SU-DHL-6 (cell line): Measurements from ENCODE around the gene PIK3C2G.

Experiments used
- H2AFZ ChIP-seq: fragments of 200-600 bp; sonication (generic); 2 replicates; pipeline ENCODE4 v1.6.1; 2014; ENCODE audit warnings: low read depth, mild to moderate bottlenecking, moderate library complexity, mixed read lengths, antibody characterized with exemption, low read length; ENCODE audit not compliant: severe bottlenecking
- H3F3A ChIP-seq: fragments of 200-600 bp; shearing (Covaris generic); 2 replicates; pipeline ENCODE4 v1.6.0; 2016; ENCODE audit warnings: antibody characterized with exemption, mild to moderate bottlenecking; ENCODE audit not compliant: insufficient read depth
- H3K27ac ChIP-seq: fragments of 200-600 bp; sonication (generic); 2 replicates; pipeline ENCODE4 v1.5.1; 2016; ENCODE audit warnings: low read depth, mild to moderate bottlenecking, low read length, moderate library complexity, mixed read lengths
- H3K27me3 ChIP-seq: fragments of 200-600 bp; sonication (generic), shearing (Covaris generic); 2 replicates; pipeline ENCODE4 v1.6.0; 2014; ENCODE audit warnings: mild to moderate bottlenecking, low read length
- H3K36me3 ChIP-seq: fragments of 200-600 bp; sonication (generic); 2 replicates; pipeline ENCODE4 v1.6.1; 2014; ENCODE audit warnings: mild to moderate bottlenecking, low read length, mixed read lengths
- H3K4me2 ChIP-seq: fragments of 300-600, 200-600 bp; shearing (Covaris generic), sonication (generic); 2 replicates; pipeline ENCODE4 v1.6.0; 2014; ENCODE audit warnings: low read length, low read depth, mild to moderate bottlenecking; ENCODE audit not compliant: poor library complexity, severe bottlenecking
- H3K4me3 ChIP-seq: fragments of 200-600 bp; sonication (generic); 2 replicates; pipeline ENCODE4 v1.5.1; 2014; ENCODE audit warnings: antibody characterized with exemption, low read length, mild to moderate bottlenecking, mixed read lengths; ENCODE audit not compliant: insufficient read depth, poor library complexity, severe bottlenecking
- H3K79me2 ChIP-seq: fragments of 200-600 bp; sonication (generic); 2 replicates; pipeline ENCODE4 v1.6.1; 2014; ENCODE audit warnings: mild to moderate bottlenecking, low read length, moderate library complexity; ENCODE audit not compliant: insufficient read depth
- H3K9ac ChIP-seq: fragments of 200-600 bp; sonication (generic); 2 replicates; pipeline ENCODE4 v1.7.0; 2014; ENCODE audit warnings: mild to moderate bottlenecking, low read length
- H3K9me2 ChIP-seq: fragments of 200-600 bp; sonication (generic); replicated peaks from 2 replicates; pipeline ENCODE4 v1.6.1; 2014; ENCODE audit warnings: low read length; ENCODE audit not compliant: insufficient read depth
- H3K9me3 ChIP-seq: fragments of 200-600 bp; sonication (generic); 2 replicates; pipeline ENCODE4 v1.6.1; 2014; ENCODE audit warnings: low read length, mixed read lengths; ENCODE audit not compliant: insufficient read depth
- H4K20me1 ChIP-seq: fragments of 200-600 bp; sonication (generic); 2 replicates; pipeline ENCODE4 v1.6.1; 2014; ENCODE audit warnings: low read depth, mild to moderate bottlenecking, antibody characterized with exemption, low read length, moderate library complexity, mixed read lengths
- EZH2phosphoT487 ChIP-seq: fragments of 200-600 bp; sonication (generic), shearing (Covaris generic); conservative IDR thresholded peaks from 2 replicates; pipeline ENCODE4 v1.6.1; 2018; ENCODE audit warnings: mild to moderate bottlenecking, antibody characterized with exemption, low read length, moderate library complexity, mixed read lengths
- TF ChIP-seq, protein P1 (sequence below): fragments of 200-600 bp; sonication (generic); IDR thresholded peaks from one replicate; pipeline ENCODE4 v1.5.1; 2017; ENCODE audit warnings: antibody characterized with exemption, mild to moderate bottlenecking, low read length, moderate library complexity; ENCODE audit not compliant: insufficient read depth, poor library complexity, severe bottlenecking

PIK3C2G gene

DNA sequence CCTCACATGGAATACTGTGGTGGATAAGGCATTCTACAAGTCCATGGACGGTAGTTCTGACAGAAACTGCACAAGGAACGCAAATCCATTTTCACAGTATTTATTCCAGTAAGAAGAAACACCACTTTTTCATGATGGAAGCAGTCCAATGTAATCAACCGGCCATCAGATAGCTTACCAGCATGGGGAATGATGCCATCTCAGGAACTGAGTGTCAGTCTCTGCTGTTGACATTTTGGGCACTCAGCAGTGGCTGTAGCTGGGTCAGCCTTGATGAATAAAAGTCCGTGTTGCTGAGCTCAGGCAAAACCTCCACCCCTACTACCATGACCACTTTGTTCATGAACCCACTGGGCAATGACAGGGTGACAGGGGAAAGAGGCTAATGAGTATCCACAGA, 373.1 kb downstream of the PIK3C2G start:
- no peak overlapping the region for H3K4me2 ChIP-seq
- H2AFZ ChIP-seq: no peak overlapping the region
- H3K9ac ChIP-seq: no peak overlapping the region
- no peaks in the 10 kb centered on the region for H3K27me3 ChIP-seq
- no peaks in the 10 kb centered on the region for H3K36me3 ChIP-seq
- H3K4me3 ChIP-seq: no peak overlapping the region
- H3F3A ChIP-seq: no peaks in the 10 kb centered on the region
- H4K20me1 ChIP-seq: no peaks in the 10 kb centered on the region
- no peak overlapping the region for H3K27ac ChIP-seq
- H3K79me2 ChIP-seq: no peaks in the 10 kb centered on the region
- no peak for TF ChIP-seq EZH2phosphoT487
- TF ChIP-seq, protein P1, sequence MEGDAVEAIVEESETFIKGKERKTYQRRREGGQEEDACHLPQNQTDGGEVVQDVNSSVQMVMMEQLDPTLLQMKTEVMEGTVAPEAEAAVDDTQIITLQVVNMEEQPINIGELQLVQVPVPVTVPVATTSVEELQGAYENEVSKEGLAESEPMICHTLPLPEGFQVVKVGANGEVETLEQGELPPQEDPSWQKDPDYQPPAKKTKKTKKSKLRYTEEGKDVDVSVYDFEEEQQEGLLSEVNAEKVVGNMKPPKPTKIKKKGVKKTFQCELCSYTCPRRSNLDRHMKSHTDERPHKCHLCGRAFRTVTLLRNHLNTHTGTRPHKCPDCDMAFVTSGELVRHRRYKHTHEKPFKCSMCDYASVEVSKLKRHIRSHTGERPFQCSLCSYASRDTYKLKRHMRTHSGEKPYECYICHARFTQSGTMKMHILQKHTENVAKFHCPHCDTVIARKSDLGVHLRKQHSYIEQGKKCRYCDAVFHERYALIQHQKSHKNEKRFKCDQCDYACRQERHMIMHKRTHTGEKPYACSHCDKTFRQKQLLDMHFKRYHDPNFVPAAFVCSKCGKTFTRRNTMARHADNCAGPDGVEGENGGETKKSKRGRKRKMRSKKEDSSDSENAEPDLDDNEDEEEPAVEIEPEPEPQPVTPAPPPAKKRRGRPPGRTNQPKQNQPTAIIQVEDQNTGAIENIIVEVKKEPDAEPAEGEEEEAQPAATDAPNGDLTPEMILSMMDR: no peak
- no peaks in the 10 kb centered on the region; the same call in 1 of the 2 replicates for H3K9me2 ChIP-seq
- no peaks in the 10 kb centered on the region for H3K9me3 ChIP-seq

DNA sequence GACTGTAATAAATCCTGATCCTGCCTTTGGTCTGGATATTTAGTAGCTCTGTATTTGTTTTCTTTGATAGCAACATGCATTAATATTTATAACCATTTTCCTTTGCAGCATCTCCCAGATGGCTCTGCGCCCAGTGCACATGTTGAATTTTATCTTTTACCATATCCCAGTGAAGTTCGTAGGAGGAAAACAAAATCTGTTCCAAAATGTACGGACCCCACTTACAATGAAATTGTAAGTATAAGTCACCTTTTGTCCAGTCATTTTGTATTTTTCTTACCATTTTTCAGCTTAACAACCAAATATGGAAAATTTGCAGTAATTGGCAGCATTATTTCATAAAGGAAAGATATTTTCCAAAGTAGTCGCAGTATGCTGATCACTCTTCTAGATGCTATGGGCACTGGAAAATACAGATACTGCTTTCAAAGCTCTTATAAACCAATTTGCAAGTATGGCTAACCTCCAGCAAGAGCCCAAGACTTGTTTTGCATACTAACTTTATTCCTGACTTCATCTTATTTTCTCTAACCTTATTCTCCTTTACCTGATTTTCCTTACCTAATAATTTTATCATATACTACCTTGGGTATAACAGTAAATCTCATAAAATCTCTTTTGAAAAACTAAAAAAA, 379.1 kb downstream of the PIK3C2G start:
- H3F3A ChIP-seq: no peaks in the 10 kb centered on the region
- H3K9ac ChIP-seq: no peak overlapping the region
- H3K4me2 ChIP-seq: no peak overlapping the region
- H3K4me3 ChIP-seq: no peak overlapping the region
- H3K36me3 ChIP-seq: no peaks in the 10 kb centered on the region
- no peak overlapping the region for H3K27ac ChIP-seq
- H3K79me2 ChIP-seq: no peaks in the 10 kb centered on the region
- TF ChIP-seq, protein P1: no peak
- no peak for TF ChIP-seq EZH2phosphoT487
- no peaks in the 10 kb centered on the region for H3K9me3 ChIP-seq
- no peaks in the 10 kb centered on the region for H3K27me3 ChIP-seq
- H2AFZ ChIP-seq: no peak overlapping the region
- no peaks in the 10 kb centered on the region for H4K20me1 ChIP-seq
- H3K9me2 ChIP-seq: no peaks in the 10 kb centered on the region

DNA sequence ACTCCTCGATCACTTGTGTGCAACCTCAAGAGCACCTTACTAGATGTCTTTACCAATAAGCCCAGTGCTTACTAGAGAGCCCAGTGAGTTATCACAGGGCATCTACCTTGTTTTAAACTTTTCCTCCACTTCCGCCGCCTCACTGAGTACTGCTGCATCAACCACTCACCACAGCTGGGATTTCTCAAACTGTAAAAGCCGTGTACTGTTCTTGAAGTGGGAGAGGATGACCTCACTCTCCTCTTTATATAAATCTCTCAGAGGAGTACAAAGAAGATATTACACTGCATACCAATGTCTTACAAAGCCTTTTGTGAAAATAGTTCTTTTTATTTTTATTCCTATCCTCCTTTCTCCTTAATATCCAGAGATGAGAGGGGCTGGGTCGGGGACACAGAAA, 382.4 kb downstream of the PIK3C2G start:
- Histone ChIP-seq H3K27me3 (no peaks in the 10 kb centered on the region), H3K9me2 (no peaks in the 10 kb centered on the region), H3K27ac (no peak overlapping the region), H3K36me3 (no peaks in the 10 kb centered on the region), H3K9ac (no peak overlapping the region), H4K20me1 (no peaks in the 10 kb centered on the region), H2AFZ (no peak overlapping the region), H3K79me2 (no peaks in the 10 kb centered on the region), H3K4me3 (no peak overlapping the region), H3F3A (no peaks in the 10 kb centered on the region), H3K9me3 (no peaks in the 10 kb centered on the region), H3K4me2 (no peak overlapping the region)
- no peak for TF ChIP-seq EZH2phosphoT487

DNA sequence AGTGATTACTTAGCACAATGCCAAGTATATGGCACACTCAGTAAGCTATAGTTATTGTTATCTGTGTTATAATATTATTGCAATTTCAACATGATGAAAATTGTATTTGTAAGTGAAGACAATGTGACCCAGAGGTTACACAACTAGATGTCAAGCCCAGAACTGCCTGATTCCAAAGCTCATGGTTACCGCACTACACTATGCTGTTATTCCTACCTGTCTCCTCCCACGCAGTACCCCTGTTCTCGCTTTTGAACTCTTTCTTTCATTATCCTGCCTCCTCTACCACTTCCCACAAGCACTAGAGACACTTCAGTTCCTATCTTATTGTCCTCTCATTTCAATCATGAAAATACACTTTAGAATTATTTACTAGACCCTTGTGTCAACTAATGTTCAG, 383.2 kb downstream of the PIK3C2G start:
- H3K9me2 ChIP-seq: no peaks in the 10 kb centered on the region
- no peak overlapping the region for H3K4me2 ChIP-seq
- no peaks in the 10 kb centered on the region for H3F3A ChIP-seq
- H3K4me3 ChIP-seq: no peak overlapping the region
- H3K9me3 ChIP-seq: no peaks in the 10 kb centered on the region
- H3K79me2 ChIP-seq: no peaks in the 10 kb centered on the region
- no peaks in the 10 kb centered on the region for H4K20me1 ChIP-seq
- TF ChIP-seq, protein P1: no peak
- TF ChIP-seq EZH2phosphoT487: no peak
- H3K36me3 ChIP-seq: no peaks in the 10 kb centered on the region
- H3K27ac ChIP-seq: no peak overlapping the region
- no peak overlapping the region for H3K9ac ChIP-seq
- no peak overlapping the region for H2AFZ ChIP-seq
- H3K27me3 ChIP-seq: no peaks in the 10 kb centered on the region
